Spleen (tissue), 7 donors: ENCODE measurements around the gene KCND3.

ENCODE experiments used
- CTCF ChIP-seq, 11 experiments: fragments of 200-600 bp in 7 of 11; fragments of 450-650 bp in 4 of 11; sonication (generic) in 4 of 11; IDR thresholded peaks in 8 of 11; conservative IDR thresholded peaks in 3 of 11; 1 replicate in 7 of 11; 2 replicates in 4 of 11; pipeline versions ENCODE4 v1.4.0 to v1.8.0; 2016 to 2021; ENCODE audit warnings: antibody characterized with exemption in 11 of 11, inconsistent platforms in 4 of 11, mild to moderate bottlenecking in 1 of 11
- POLR2A ChIP-seq, 3 donors: fragments of 450-650 bp; IDR thresholded peaks; one replicate each; pipeline ENCODE4 v1.5.1; 2017; ENCODE audit warnings: antibody characterized with exemption in 3 of 3, mild to moderate bottlenecking in 1 of 3
- POLR2AphosphoS5 ChIP-seq, 3 donors: sonication (generic); formaldehyde crosslinking; IDR thresholded peaks; one replicate each; pipeline ENCODE4 v1.5.1; 2017; ENCODE audit warnings: antibody characterized with exemption in 3 of 3
- donor health status: DM: no; HTN: no; CAD: no; lungs with moderate emphysema.
- donor health status: DM: no; HTN: no; CAD: no.
- donor health status: DM: no; HTN: no; CAD: no.

- TF ChIP-seq CTCF (IDR thresholded peaks at IDR 0.05 in 8 of 11, conservative IDR thresholded peaks at IDR 0.05 in 3 of 11) (peak; percentile 87 to 98 (median 94)), POLR2A (IDR thresholded peaks at IDR 0.05) (peak in 2 of 3 donors; percentile 26 to 52), POLR2AphosphoS5 (IDR thresholded peaks at IDR 0.05) (peak; percentile 95)
Measured at GRCh38 chr1:111755331-111756123, 233.9 kb downstream of the KCND3 start, which contains the start of gene DDX20.
